Psoas muscle (tissue), 8 donors: ENCODE results near the gene NDST3. TPM values are rescaled to one million over a fixed set of nuclear protein-coding genes. Genes with fewer than 3 reads are reported as not detected.

Experiments used
- ATAC-seq, 4 donors: fragments of 200-7000 bp; cut with Tn5 transposase; one replicate each; pipeline ENCODE4 v1.9.1; 2020; ENCODE audit warnings: moderate library complexity in 3 of 4, mild to moderate bottlenecking in 2 of 4
- DNase-seq, 2 donors: peaks; one replicate each; pipeline ENCODE4 v3.0.0-alpha.2; 2020
- H3K27ac ChIP-seq: fragments of 200-600 bp; one replicate; pipeline ENCODE4 v1.8.0; 2022
- H3K27me3 ChIP-seq, 3 donors: fragments of 200-600 bp in 1 of 3; one replicate each; pipeline versions ENCODE4 v1.6.1 to v1.8.0; 2013 to 2022; ENCODE audit warnings: low read length in 2 of 3, mild to moderate bottlenecking in 2 of 3, moderate library complexity in 1 of 3; ENCODE audit not compliant: insufficient read depth in 3 of 3
- H3K36me3 ChIP-seq, 2 donors: fragments of 200-600 bp in 1 of 2; one replicate each; pipeline versions ENCODE4 v1.6.1 to v1.8.0; 2013 to 2022; ENCODE audit warnings: low read depth in 1 of 2, mild to moderate bottlenecking in 1 of 2, moderate library complexity in 1 of 2; ENCODE audit not compliant: insufficient read depth in 1 of 2
- H3K4me1 ChIP-seq: fragments of 200-600 bp; one replicate; pipeline ENCODE4 v1.8.0; 2022
- H3K4me3 ChIP-seq: fragments of 200-600 bp; one replicate; pipeline ENCODE4 v1.8.0; 2022; ENCODE audit warnings: mild to moderate bottlenecking
- H3K9me3 ChIP-seq: fragments of 200-600 bp; one replicate; pipeline ENCODE4 v1.8.0; 2022
- WGBS, 3 donors: extraction: QIAGEN DNeasy Blood & Tissue Kit; methylation state at CpG; one replicate each; pipeline versions ENCODE4 v1.1.6 to v1.1.7; 2013; 5-methylcytosine and 5-hydroxymethylcytosine counted together
- intact Hi-C, 2 donors: fragments of 100-400 bp; cut with DNase I; formaldehyde crosslinking; loops; one replicate each; pipeline versions ENCODE4 v1.11.0 to v1.14.2; 2022
- polyA plus RNA-seq, 3 donors: library from polyadenylated mRNA; stranded (reverse); fragments of 200-250 nt; gene quantifications; one replicate each; pipeline ENCODE4 v1.2.3, GENCODE V29; 2013
- total RNA-seq, 4 donors: library from RNA; stranded (reverse); fragmentation: NEBNext Ultra II Directional in 2 of 4; extraction: Animal tissue kit (Norgen Biotek cat#: 25700) in 2 of 4; gene quantifications; one replicate each; pipeline versions ENCODE4 v1.2.1 to v1.2.4, GENCODE V29; 2021 to 2023
- TF ChIP-seq, protein P1 (sequence below): fragments of 200-600 bp; IDR thresholded peaks from one replicate; pipeline ENCODE4 v1.8.0; 2022; ENCODE audit warnings: antibody characterized with exemption
- donor health status: healthy with polysubstance abuse.
- donor health status: DM: no; HTN: no; CAD: no; lungs with moderate emphysema.
- donor health status: Bipolar disorder and iron deficiency.
- donor health status: healthy.
- donor health status: DM: yes; HTN: yes; CAD: no.
- donor health status: DM: no; HTN: no; CAD: no.
- donor health status: DM: no; HTN: no; CAD: no.
- donor health status: DM: yes; HTN: yes; CAD: no.

NDST3 gene
- total and polyA plus RNA-seq, 7 donors = not detected

DNA sequence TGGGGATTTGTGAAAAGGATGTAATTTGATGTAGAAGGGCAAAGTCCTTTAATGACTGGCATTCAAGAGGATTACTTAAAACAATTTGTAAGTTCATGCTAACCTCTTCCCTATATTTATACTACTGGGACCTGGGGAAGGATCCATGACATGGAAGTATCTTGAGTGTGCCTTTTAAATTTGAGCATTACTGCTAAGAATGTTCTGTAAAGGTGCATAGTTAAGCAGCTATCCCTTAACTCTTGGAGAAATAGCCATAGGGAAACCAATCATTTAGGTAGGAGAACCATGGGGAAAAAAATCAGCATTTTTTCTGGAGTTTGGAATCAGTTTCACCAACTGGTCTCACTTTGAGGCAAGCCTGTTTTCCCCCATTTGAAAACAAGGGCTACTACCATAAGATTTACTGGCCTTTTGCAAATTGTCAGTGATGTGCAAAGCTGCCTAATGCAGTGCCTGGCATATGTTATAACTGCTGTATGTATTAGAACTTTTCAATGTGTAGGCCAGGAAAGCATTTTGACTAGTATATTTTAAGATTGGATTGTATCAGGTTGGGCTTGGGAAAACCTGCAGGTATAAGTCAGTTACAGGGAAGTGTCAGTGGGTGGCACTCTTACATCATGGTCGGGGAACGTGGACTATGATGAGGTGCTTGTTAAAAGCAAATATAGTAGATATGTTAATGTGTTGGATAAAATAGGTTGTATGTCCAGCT lies 246.4 kb downstream of the NDST3 start:
- peak in 3 of 4 donors; percentile 34 to 37 (median 34) for ATAC-seq
- WGBS, 3 donors = 6 to 18% (median 8%) methylated on average over 2 of the region's 2 CpGs
- H3K9me3 ChIP-seq = no peaks in the 10 kb centered on the region

DNA sequence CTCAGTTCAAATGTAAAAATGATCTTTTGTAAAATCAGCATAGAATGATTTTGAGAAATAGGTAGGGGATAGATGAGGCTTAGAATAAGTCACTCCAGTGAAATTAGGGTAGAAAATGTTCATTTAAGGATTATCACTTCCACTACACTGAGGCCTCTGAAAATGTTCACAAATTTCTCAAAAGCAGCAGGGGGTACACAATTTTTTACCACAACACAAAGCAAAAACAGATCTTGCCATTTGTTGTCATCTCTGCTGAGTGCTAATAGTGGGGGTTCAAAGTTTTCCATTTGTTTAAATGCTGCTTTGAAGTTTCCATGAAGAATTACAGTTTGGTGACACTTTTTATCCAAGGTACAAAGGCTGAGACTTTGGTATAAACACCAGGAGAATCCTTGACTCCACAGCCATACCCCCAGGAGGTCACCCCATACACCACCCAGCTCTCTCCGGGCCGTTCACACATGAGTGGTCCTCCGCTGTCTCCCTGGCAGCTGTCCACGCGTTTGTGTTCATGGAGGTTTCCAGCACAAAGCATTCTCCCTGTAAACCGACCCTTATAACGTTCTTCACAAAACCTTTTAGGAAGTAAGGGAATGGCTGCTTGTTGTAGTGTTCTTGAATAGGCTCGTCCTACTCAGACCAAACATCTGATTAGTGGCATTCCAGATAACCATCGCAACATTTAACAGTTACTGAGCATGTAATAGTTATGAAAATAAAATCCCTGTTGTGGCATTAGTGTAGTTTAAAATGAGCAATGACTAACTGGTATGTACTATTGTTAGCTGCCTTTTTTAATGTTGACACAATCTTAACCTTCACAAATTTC lies 247.5 kb downstream of the NDST3 start:
- Histone ChIP-seq H3K36me3 (peaks cover 5 to 34% of the 10 kb centered on the region in 2 donors), H3K27ac (peak overlapping the region; percentile 96), H3K9me3 (no peaks in the 10 kb centered on the region), H3K4me3 (no peak overlapping the region), H3K27me3 (no peaks in the 10 kb centered on the region), H3K4me1 (peaks cover 22% of the 10 kb centered on the region)
- TF ChIP-seq, protein P1, sequence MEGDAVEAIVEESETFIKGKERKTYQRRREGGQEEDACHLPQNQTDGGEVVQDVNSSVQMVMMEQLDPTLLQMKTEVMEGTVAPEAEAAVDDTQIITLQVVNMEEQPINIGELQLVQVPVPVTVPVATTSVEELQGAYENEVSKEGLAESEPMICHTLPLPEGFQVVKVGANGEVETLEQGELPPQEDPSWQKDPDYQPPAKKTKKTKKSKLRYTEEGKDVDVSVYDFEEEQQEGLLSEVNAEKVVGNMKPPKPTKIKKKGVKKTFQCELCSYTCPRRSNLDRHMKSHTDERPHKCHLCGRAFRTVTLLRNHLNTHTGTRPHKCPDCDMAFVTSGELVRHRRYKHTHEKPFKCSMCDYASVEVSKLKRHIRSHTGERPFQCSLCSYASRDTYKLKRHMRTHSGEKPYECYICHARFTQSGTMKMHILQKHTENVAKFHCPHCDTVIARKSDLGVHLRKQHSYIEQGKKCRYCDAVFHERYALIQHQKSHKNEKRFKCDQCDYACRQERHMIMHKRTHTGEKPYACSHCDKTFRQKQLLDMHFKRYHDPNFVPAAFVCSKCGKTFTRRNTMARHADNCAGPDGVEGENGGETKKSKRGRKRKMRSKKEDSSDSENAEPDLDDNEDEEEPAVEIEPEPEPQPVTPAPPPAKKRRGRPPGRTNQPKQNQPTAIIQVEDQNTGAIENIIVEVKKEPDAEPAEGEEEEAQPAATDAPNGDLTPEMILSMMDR = no peak
- ATAC-seq (no peak), DNase-seq (peak; percentile 17 to 52)
- intact Hi-C loops = loop anchor here in 1 of 2 donors (5.0 kb wide), 2 partner anchors 70 to 400 kb away; partner anchors contain the start of gene PRSS12
- 30 to 40% (median 33%) methylated on average over 9 of the region's 9 CpGs for WGBS, 3 donors

More for the DNA sequence above, 246.4 kb downstream of the NDST3 start:
- DNase-seq = no peak
- intact Hi-C loops = loop anchor here in 1 of 2 donors (5.0 kb wide), 2 partner anchors 72 to 402 kb away; partner anchors contain the start of gene PRSS12
- TF ChIP-seq, protein P1 = peak; percentile 52
- Histone ChIP-seq H3K27ac (peak overlapping the region; percentile 96), H3K36me3 (peaks cover 5 to 34% of the 10 kb centered on the region in 2 donors), H3K27me3 (no peaks in the 10 kb centered on the region), H3K4me1 (peaks cover 22% of the 10 kb centered on the region), H3K4me3 (peak overlapping the region; percentile 91)

DNA sequence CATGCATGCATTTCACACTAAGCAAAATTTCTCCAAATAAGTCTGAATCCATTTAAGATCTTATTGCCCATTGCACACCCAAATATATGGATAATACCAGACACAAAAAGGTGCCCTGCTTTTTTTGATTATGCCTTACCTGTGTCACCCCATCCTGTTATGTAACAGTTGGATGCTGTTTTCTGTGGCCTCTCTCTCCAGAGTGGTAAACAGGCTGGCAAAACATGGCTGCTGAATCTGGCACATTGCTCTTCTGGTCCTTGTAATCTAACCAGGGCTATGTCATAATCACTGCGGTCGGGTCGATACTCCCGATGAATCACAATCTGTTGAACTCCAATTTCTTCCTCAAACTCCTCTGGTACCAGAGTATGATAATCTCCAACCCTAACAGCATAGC lies 248.4 kb downstream of the NDST3 start:
- ATAC-seq (no peak), DNase-seq (peak in 1 of 2 donors; percentile 12)
- no peak overlapping the region for H3K27ac ChIP-seq
- TF ChIP-seq, protein P1 = no peak
- WGBS, 3 donors = 23 to 45% (median 29%) methylated on average over 4 of the region's 4 CpGs
- H3K27me3 ChIP-seq = no peaks in the 10 kb centered on the region
- H3K4me1 ChIP-seq = peaks cover 22% of the 10 kb centered on the region
- intact Hi-C loops = loop anchor here in 1 of 2 donors (5.0 kb wide), 2 partner anchors 70 to 400 kb away; partner anchors contain the start of gene PRSS12
- peaks cover 5 to 34% of the 10 kb centered on the region in 2 donors for H3K36me3 ChIP-seq
- H3K9me3 ChIP-seq = no peaks in the 10 kb centered on the region
- no peak overlapping the region for H3K4me3 ChIP-seq

DNA sequence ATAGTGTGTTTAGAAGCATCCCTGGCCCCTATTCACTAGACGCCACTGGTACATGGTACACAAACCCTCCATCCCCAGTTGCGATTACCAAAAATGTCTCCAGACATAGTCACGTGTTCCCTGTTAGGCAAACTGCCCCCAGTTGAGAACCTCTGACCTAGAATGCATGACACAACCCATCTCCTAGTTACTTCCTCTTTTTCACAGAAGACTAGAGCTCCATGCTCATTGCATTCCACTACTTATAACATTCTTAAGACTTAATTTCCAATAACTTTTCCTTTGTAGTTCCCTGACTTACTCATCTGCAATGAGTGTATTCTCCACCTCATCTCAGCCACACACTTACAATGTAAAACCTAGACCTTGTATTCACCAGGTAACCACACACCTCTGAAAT lies 249.9 kb downstream of the NDST3 start:
- WGBS, 3 donors = 74 to 85% (median 78%) methylated on average over 3 of the region's 3 CpGs
- ATAC-seq (no peak), DNase-seq (no peak)
- H3K27ac ChIP-seq = no peak overlapping the region
- intact Hi-C loops = loop anchor here in 1 of 2 donors (5.0 kb wide), 2 partner anchors 68 to 398 kb away; partner anchors contain the start of gene PRSS12
- H3K36me3 ChIP-seq = peaks cover 5 to 34% of the 10 kb centered on the region in 2 donors
- no peak overlapping the region for H3K4me3 ChIP-seq
- no peaks in the 10 kb centered on the region for H3K27me3 ChIP-seq
- TF ChIP-seq, protein P1 = no peak
- H3K9me3 ChIP-seq = no peaks in the 10 kb centered on the region
- H3K4me1 ChIP-seq = peaks cover 22% of the 10 kb centered on the region
